HepG2 (cell line): ENCODE data around the gene GPX7. TPM values are rescaled to one million over a fixed set of nuclear protein-coding genes. Genes with fewer than 3 reads are reported as not detected.

ENCODE experiments used
- ATAC-seq: fragments of 200-7000 bp; cut with Tn5 transposase; 3 replicates; pipeline ENCODE4 v1.9.1; 2020; ENCODE audit warnings: mild to moderate bottlenecking, moderate library complexity
- BruUV-seq: library from RNA; stranded (reverse); fragments of 400-500 nt; replicated peaks from 2 replicates; lab custom pipeline; 2021; lab: Mats Ljungman, UMichigan
- CTCF ChIA-PET: fragments of 300-600 bp; formaldehyde crosslinking; extraction: SDS; loops from one replicate; lab custom pipeline; 2021; ENCODE audit warnings: low total read pairs, inconsistent platforms, low intra/inter-chr PET ratio; lab: Yijun Ruan, JAX
- POLR2A ChIA-PET: fragments of 350-600 bp; sonication (Branson Sonifier 250); formaldehyde crosslinking; loops from one replicate; lab custom pipeline; 2020; ENCODE audit warnings: antibody characterized with exemption, inconsistent platforms; lab: Yijun Ruan, JAX
- DNase-seq: peaks from one replicate; pipeline ENCODE4 v3.0.0-alpha.2; 2015; ENCODE audit warnings: low spot score
- FAIRE-seq: peaks from 3 replicates; lab custom pipeline; 2011; peaks lifted over from hg19 to GRCh38; lab: Jason Lieb, UNC
- H2AFZ ChIP-seq: one replicate; pipeline ENCODE4 v1.6.1; 2011; ENCODE audit warnings: low read length, inconsistent platforms
- H3K27ac ChIP-seq: fragments of 300-600 bp; 3 replicates; pipeline ENCODE4 v1.8.0; 2011; ENCODE audit warnings: mixed run types, mild to moderate bottlenecking, mixed read lengths, low read length, inconsistent platforms; ENCODE audit not compliant: insufficient read depth; ENCODE audit errors: extremely low read length
- H3K27me3 ChIP-seq, 2 experiments: fragments of 200-600 bp in 1 of 2; 2 replicates in 1 of 2; 3 replicates in 1 of 2; pipeline versions ENCODE4 v1.6.0 to v1.8.0; 2011; ENCODE audit warnings: low read length in 2 of 2, mild to moderate bottlenecking in 2 of 2, moderate library complexity in 2 of 2, inconsistent platforms in 1 of 2; ENCODE audit not compliant: insufficient read depth in 2 of 2, control insufficient read depth in 1 of 2
- H3K36me3 ChIP-seq, 2 experiments: fragments of 200-600 bp in 1 of 2; replicated peaks in 1 of 2; 2 replicates in 1 of 2; 3 replicates in 1 of 2; pipeline versions ENCODE4 v1.5.1 to v1.8.0; 2011; ENCODE audit warnings: low read length in 2 of 2, inconsistent platforms in 1 of 2; ENCODE audit not compliant: insufficient read depth in 2 of 2, control insufficient read depth in 1 of 2
- H3K4me1 ChIP-seq: 2 replicates; pipeline ENCODE4 v1.5.1; 2012; ENCODE audit warnings: low read length, inconsistent platforms; ENCODE audit not compliant: insufficient read depth
- H3K4me2 ChIP-seq: 2 replicates; pipeline ENCODE4 v1.6.0; 2011; ENCODE audit warnings: low read depth, low read length, inconsistent platforms
- H3K4me3 ChIP-seq, 3 experiments: fragments of 200-600 bp in 1 of 3; sonication (generic), shearing (Covaris generic) in 1 of 3; replicated peaks in 1 of 3; 2 replicates each; pipeline ENCODE4 v1.5.1; 2011 to 2016; ENCODE audit warnings: low read length in 3 of 3, inconsistent platforms in 2 of 3, low read depth in 2 of 3, mild to moderate bottlenecking in 2 of 3, control low read depth in 1 of 3, mixed read lengths in 1 of 3; ENCODE audit not compliant: insufficient read depth in 1 of 3
- H3K79me2 ChIP-seq: one replicate; pipeline ENCODE4 v1.6.1; 2011; ENCODE audit warnings: low read length, inconsistent platforms; ENCODE audit not compliant: insufficient read depth
- H3K9ac ChIP-seq: 2 replicates; pipeline ENCODE4 v1.6.0; 2011; ENCODE audit warnings: mild to moderate bottlenecking, low read depth, low read length, inconsistent platforms; ENCODE audit not compliant: insufficient read depth
- H3K9me3 ChIP-seq: 2 replicates; pipeline ENCODE4 v1.5.1; 2012; ENCODE audit warnings: mild to moderate bottlenecking, low read length
- H4K20me1 ChIP-seq: 2 replicates; pipeline ENCODE4 v1.6.0; 2011; ENCODE audit warnings: inconsistent platforms, mild to moderate bottlenecking, low read length, moderate library complexity; ENCODE audit not compliant: insufficient read depth
- HDAC6 ChIP-seq: fragments of 200-600 bp; sonication (generic); IDR thresholded peaks from 2 replicates; pipeline ENCODE4 v1.7.0; 2017; ENCODE audit warnings: mild to moderate bottlenecking, antibody characterized with exemption, low read length, low read depth
- MXI1 ChIP-seq: IDR thresholded peaks from 3 replicates; pipeline ENCODE4 v1.6.1; 2012; ENCODE audit warnings: low read depth, low read length, inconsistent platforms, borderline replicate concordance
- REXO4 ChIP-seq: sonication (generic); formaldehyde crosslinking; IDR thresholded peaks from 2 replicates; pipeline ENCODE4 v1.8.0; 2022; ENCODE audit warnings: missing genetic modification reagents, mild to moderate bottlenecking, borderline replicate concordance
- ZBTB39 ChIP-seq: sonication (generic); formaldehyde crosslinking; IDR thresholded peaks from 2 replicates; pipeline ENCODE4 v1.5.0; 2020; ENCODE audit warnings: missing genetic modification reagents
- ZNF660 ChIP-seq: sonication (generic); formaldehyde crosslinking; IDR thresholded peaks from 2 replicates; pipeline ENCODE4 v1.5.1; 2020; ENCODE audit warnings: mild to moderate bottlenecking, low read depth, missing genetic modification reagents, borderline replicate concordance
- ZSCAN22 ChIP-seq: sonication (generic); formaldehyde crosslinking; IDR thresholded peaks from 2 replicates; pipeline ENCODE4 v1.4.0; 2020; ENCODE audit warnings: mild to moderate bottlenecking, missing genetic modification reagents
- ZZZ3 ChIP-seq: sonication (generic); formaldehyde crosslinking; IDR thresholded peaks from 2 replicates; pipeline ENCODE4 v1.4.0; 2020; ENCODE audit warnings: missing genetic modification reagents, mild to moderate bottlenecking, borderline replicate concordance
- WGBS: methylation state at CpG from one replicate; pipeline ENCODE4 v1.1.6; 2017; ENCODE audit warnings: low lambda C conversion rate; 5-methylcytosine and 5-hydroxymethylcytosine counted together
- in situ Hi-C: cut with HindIII; loops from 2 replicates; pipeline ENCODE4 v1.10.0; 2017; ENCODE audit warnings: low pct_unique_long_range_greater_than_20kb; ENCODE audit not compliant: extremely low pct_ligation_motif_present
- intact Hi-C: fragments of 100-400 bp; cut with micrococcal nuclease; formaldehyde crosslinking; loops from one replicate; pipeline ENCODE4 v1.10.0; 2022; ENCODE audit not compliant: unreplicated experiment
- polyA plus RNA-seq, 8 experiments: library from polyadenylated mRNA; depleted of rRNA in 3 of 8; stranded (reverse) in 7 of 8; unstranded in 1 of 8; fragments of >200 nt; fragmentation: Illumina TruSeq in 4 of 8; extraction: Trizol in 4 of 8; gene quantifications; 2 replicates each; pipeline versions ENCODE4 v1.2.1 to v1.2.3, GENCODE V29; 2011 to 2016; ENCODE audit warnings: low read depth in 4 of 8, missing spikeins in 1 of 8, mixed read lengths in 1 of 8; ENCODE audit not compliant: insufficient read depth in 1 of 8
- total RNA-seq, 5 experiments: library from RNA; depleted of rRNA; stranded (reverse); fragments of >200 nt; fragmentation: Illumina TruSeq; extraction: Trizol; gene quantifications; 2 replicates each; pipeline ENCODE4 v1.2.3, GENCODE V29; 2016; ENCODE audit warnings: low read depth in 1 of 5

The GPX7 gene
- total and polyA plus RNA-seq, 2 of the 13 experiments (the other 11 are each of a cell fraction or from before 2014, with no cell fraction given), result 14.1 to 16.2 TPM

GRCh38 chr1:52558941-52559340, 43.2 kb upstream of the GPX7 start:
- POLR2A ChIA-PET, result interaction anchor here (0.6 kb wide), 1 partner anchor 75 kb away, joined by 3 read pairs; no protein-coding TSS in a partner anchor
- ATAC-seq (no peak), FAIRE-seq (no peak)
- no peaks in the 10 kb centered on the region for H3K36me3 ChIP-seq
- intact Hi-C loops, result loop anchor here (10.0 kb wide), 1 partner anchor 586 kb away; the partner anchor contains the start of gene SLC1A7
- no TSS peak for BruUV-seq
- no peak for TF ChIP-seq ZSCAN22 (CRISPR knock-in tag)
- no peak for TF ChIP-seq ZNF660 (CRISPR knock-in tag)
- no peak for TF ChIP-seq HDAC6
- no peak for TF ChIP-seq ZZZ3 (CRISPR knock-in tag)
- no peak for TF ChIP-seq MXI1
- TF ChIP-seq ZBTB39 (CRISPR knock-in tag), result no peak
- TF ChIP-seq REXO4 (CRISPR knock-in tag), result no peak
- TF ChIP-seq, all 625 proteins: peak for 0
- in situ Hi-C loops, result no loop called here
- Histone ChIP-seq H3K79me2 (no peaks in the 10 kb centered on the region), H3K4me1 (peaks cover 12% of the 10 kb centered on the region), H2AFZ (no peak overlapping the region), H3K9ac (no peak overlapping the region), H3K4me3 (no peak overlapping the region), H4K20me1 (no peaks in the 10 kb centered on the region), H3K27me3 (0 out of 5 replicates have a peak, but pooled peaks cover 0 to 2% of the 10 kb centered on the region in 2 experiments), H3K4me2 (no peak overlapping the region), H3K9me3 (no peaks in the 10 kb centered on the region), H3K27ac (no peak overlapping the region)
- no peak for DNase-seq
- WGBS, result 52% methylated on average over 2 of the region's 2 CpGs
- CTCF ChIA-PET, result no interaction called here
